SK-N-SH treated with all-trans-retinoic acid at 6 μM for 48 hours (cell line): ENCODE data around the gene PLCZ1.

Experiments
- ESRRG ChIP-seq: fragments of 250-450 bp; sonication (Bioruptor Pico); IDR thresholded peaks from 2 replicates; pipeline ENCODE4 v1.6.1; 2021; ENCODE audit warnings: mild to moderate bottlenecking
- ISL1 ChIP-seq: fragments of 250-450 bp; sonication (Bioruptor Pico); IDR thresholded peaks from 2 replicates; pipeline ENCODE4 v2.1.2; 2022; ENCODE audit warnings: mild to moderate bottlenecking, moderate library complexity
- OSR1 ChIP-seq: fragments of 250-450 bp; sonication (Bioruptor Pico); IDR thresholded peaks from 2 replicates; pipeline ENCODE4 v1.8.0; 2022; ENCODE audit warnings: moderate library complexity, mild to moderate bottlenecking, inconsistent platforms
- RARB ChIP-seq: fragments of 250-450 bp; sonication (Bioruptor Pico); IDR thresholded peaks from 2 replicates; pipeline ENCODE4 v1.8.0; 2021; ENCODE audit warnings: mild to moderate bottlenecking, moderate library complexity
- SNAI2 ChIP-seq: fragments of 250-450 bp; sonication (Bioruptor Pico); IDR thresholded peaks from 2 replicates; pipeline ENCODE4 v1.5.0; 2020; ENCODE audit warnings: mild to moderate bottlenecking, moderate library complexity
- TOX ChIP-seq: fragments of 250-450 bp; sonication (Bioruptor Pico); IDR thresholded peaks from 2 replicates; pipeline ENCODE4 v1.8.0; 2021; ENCODE audit warnings: mild to moderate bottlenecking, moderate library complexity, borderline replicate concordance
- ZC3H10 ChIP-seq: fragments of 250-450 bp; sonication (Bioruptor Pico); IDR thresholded peaks from 2 replicates; pipeline ENCODE4 v1.5.1; 2021; ENCODE audit warnings: mild to moderate bottlenecking, moderate library complexity
- ZFP3 ChIP-seq: fragments of 250-450 bp; sonication (Bioruptor Pico); IDR thresholded peaks from 2 replicates; pipeline ENCODE4 v1.5.0; 2020; ENCODE audit warnings: mild to moderate bottlenecking, moderate library complexity
- ZFP30 ChIP-seq: fragments of 450-650 bp; formaldehyde crosslinking; IDR thresholded peaks from 2 replicates; pipeline ENCODE4 v1.5.0; 2022; ENCODE audit warnings: mild to moderate bottlenecking, moderate library complexity
- ZNF70 ChIP-seq: fragments of 450-650 bp; formaldehyde crosslinking; IDR thresholded peaks from 2 replicates; pipeline ENCODE4 v1.5.0; 2020; ENCODE audit warnings: mild to moderate bottlenecking, moderate library complexity
- TF ChIP-seq, protein P1 (sequence below): fragments of 250-450 bp; sonication (Bioruptor Pico); IDR thresholded peaks from 2 replicates; pipeline ENCODE4 v1.8.0; 2021; ENCODE audit warnings: low read depth, mild to moderate bottlenecking, moderate library complexity, borderline replicate concordance
- TF ChIP-seq, protein P2 (sequence below): fragments of 250-450 bp; sonication (Bioruptor Pico); IDR thresholded peaks from 2 replicates; pipeline ENCODE4 v1.8.0; 2020; ENCODE audit warnings: mild to moderate bottlenecking, moderate library complexity, borderline replicate concordance
- TF ChIP-seq, protein P3 (sequence below): fragments of 250-450 bp; sonication (Bioruptor Pico); IDR thresholded peaks from 2 replicates; pipeline ENCODE4 v1.5.0; 2020; ENCODE audit warnings: mild to moderate bottlenecking, moderate library complexity
- TF ChIP-seq, protein P4 (sequence below): fragments of 250-450 bp; sonication (Bioruptor Pico); IDR thresholded peaks from 2 replicates; pipeline ENCODE4 v1.5.1; 2021; ENCODE audit warnings: mild to moderate bottlenecking, moderate library complexity

DNA sequence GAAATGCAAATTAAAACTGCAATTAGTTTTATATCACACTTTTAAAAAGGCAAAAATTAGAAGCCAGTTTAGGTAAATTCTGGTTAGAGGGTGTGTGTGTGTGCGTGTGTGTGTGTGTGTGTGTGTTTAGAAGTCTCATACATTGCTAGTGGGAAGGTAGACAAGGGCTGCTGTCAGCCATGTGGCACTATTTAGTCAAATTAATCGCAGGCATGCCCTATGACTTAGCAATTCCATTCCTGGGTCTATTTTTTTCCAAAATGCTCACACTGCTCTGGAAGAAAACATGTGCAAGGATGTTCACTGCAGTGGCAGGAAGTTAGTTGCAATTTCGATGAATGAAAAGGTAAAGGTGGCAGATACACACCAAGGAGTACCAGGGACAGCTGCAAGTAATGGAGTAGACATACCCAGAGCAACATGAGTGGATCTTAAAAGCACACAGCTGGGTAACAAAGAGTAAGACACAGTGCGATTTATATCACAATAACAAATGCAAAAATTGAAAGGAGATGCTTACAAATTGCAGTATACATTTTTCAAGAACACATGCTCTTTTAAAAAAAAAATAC lies 11.7 kb upstream of the PLCZ1 start:
- no peak for TF ChIP-seq ISL1
- TF ChIP-seq, protein P1, sequence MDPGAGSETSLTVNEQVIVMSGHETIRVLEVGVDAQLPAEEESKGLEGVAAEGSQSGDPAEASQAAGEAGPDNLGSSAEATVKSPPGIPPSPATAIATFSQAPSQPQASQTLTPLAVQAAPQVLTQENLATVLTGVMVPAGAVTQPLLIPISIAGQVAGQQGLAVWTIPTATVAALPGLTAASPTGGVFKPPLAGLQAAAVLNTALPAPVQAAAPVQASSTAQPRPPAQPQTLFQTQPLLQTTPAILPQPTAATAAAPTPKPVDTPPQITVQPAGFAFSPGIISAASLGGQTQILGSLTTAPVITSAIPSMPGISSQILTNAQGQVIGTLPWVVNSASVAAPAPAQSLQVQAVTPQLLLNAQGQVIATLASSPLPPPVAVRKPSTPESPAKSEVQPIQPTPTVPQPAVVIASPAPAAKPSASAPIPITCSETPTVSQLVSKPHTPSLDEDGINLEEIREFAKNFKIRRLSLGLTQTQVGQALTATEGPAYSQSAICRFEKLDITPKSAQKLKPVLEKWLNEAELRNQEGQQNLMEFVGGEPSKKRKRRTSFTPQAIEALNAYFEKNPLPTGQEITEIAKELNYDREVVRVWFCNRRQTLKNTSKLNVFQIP (CRISPR knock-in tag) = no peak
- TF ChIP-seq ZFP3 (CRISPR knock-in tag) = no peak
- TF ChIP-seq, protein P2, sequence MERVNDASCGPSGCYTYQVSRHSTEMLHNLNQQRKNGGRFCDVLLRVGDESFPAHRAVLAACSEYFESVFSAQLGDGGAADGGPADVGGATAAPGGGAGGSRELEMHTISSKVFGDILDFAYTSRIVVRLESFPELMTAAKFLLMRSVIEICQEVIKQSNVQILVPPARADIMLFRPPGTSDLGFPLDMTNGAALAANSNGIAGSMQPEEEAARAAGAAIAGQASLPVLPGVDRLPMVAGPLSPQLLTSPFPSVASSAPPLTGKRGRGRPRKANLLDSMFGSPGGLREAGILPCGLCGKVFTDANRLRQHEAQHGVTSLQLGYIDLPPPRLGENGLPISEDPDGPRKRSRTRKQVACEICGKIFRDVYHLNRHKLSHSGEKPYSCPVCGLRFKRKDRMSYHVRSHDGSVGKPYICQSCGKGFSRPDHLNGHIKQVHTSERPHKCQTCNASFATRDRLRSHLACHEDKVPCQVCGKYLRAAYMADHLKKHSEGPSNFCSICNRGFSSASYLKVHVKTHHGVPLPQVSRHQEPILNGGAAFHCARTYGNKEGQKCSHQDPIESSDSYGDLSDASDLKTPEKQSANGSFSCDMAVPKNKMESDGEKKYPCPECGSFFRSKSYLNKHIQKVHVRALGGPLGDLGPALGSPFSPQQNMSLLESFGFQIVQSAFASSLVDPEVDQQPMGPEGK (CRISPR knock-in tag) = no peak
- TF ChIP-seq, protein P3, sequence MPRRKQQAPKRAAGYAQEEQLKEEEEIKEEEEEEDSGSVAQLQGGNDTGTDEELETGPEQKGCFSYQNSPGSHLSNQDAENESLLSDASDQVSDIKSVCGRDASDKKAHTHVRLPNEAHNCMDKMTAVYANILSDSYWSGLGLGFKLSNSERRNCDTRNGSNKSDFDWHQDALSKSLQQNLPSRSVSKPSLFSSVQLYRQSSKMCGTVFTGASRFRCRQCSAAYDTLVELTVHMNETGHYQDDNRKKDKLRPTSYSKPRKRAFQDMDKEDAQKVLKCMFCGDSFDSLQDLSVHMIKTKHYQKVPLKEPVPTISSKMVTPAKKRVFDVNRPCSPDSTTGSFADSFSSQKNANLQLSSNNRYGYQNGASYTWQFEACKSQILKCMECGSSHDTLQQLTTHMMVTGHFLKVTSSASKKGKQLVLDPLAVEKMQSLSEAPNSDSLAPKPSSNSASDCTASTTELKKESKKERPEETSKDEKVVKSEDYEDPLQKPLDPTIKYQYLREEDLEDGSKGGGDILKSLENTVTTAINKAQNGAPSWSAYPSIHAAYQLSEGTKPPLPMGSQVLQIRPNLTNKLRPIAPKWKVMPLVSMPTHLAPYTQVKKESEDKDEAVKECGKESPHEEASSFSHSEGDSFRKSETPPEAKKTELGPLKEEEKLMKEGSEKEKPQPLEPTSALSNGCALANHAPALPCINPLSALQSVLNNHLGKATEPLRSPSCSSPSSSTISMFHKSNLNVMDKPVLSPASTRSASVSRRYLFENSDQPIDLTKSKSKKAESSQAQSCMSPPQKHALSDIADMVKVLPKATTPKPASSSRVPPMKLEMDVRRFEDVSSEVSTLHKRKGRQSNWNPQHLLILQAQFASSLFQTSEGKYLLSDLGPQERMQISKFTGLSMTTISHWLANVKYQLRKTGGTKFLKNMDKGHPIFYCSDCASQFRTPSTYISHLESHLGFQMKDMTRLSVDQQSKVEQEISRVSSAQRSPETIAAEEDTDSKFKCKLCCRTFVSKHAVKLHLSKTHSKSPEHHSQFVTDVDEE (CRISPR knock-in tag) = no peak
- no peak for TF ChIP-seq ZC3H10
- TF ChIP-seq ZNF70 (CRISPR knock-in tag) = no peak
- TF ChIP-seq, protein P4, sequence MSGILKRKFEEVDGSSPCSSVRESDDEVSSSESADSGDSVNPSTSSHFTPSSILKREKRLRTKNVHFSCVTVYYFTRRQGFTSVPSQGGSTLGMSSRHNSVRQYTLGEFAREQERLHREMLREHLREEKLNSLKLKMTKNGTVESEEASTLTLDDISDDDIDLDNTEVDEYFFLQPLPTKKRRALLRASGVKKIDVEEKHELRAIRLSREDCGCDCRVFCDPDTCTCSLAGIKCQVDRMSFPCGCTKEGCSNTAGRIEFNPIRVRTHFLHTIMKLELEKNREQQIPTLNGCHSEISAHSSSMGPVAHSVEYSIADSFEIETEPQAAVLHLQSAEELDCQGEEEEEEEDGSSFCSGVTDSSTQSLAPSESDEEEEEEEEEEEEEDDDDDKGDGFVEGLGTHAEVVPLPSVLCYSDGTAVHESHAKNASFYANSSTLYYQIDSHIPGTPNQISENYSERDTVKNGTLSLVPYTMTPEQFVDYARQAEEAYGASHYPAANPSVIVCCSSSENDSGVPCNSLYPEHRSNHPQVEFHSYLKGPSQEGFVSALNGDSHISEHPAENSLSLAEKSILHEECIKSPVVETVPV = no peak
- TF ChIP-seq SNAI2 (CRISPR knock-in tag) = no peak
- no peak for TF ChIP-seq ZFP30 (CRISPR knock-in tag)
- TF ChIP-seq RARB (CRISPR knock-in tag) = no peak
- TF ChIP-seq TOX (CRISPR knock-in tag) = no peak
- no peak for TF ChIP-seq OSR1 (CRISPR knock-in tag)
- no peak for TF ChIP-seq ESRRG (CRISPR knock-in tag)
